ENCODE data around the gene IL36G. TPM values are rescaled to one million over a fixed set of nuclear protein-coding genes. Genes with fewer than 3 reads are reported as not detected.
A peak's percentile ranks its signal among the peaks of the same experiment; 100 is the strongest.

The IL36G gene
- polyA plus RNA-seq, 1 donor (not counting 4 experiments of a cell fraction or from before 2014, with no cell fraction given) = 20.2 TPM

DNA sequence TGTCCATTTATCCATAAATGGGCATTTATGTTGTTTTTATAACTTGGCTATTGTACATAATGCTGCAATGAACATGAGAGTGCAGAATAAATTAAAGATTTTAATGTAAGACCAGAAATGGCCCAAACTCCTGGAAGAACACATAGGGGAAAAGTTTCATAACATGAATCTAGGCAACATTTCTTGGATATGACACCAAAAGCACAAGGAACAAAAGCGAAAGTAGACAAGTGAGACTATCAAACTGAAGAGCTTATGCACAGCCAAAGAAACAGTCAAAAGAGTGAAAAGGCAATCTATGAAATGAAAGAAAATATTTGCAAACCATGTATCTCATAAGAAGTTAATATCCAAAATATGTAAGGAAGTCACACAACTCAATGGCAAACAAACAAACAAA is 33.3 kb downstream of the IL36G start:
- H3K9me1 ChIP-seq (ENCODE audit: control insufficient read depth, extremely low read depth, insufficient read depth, low read length) = no peaks in the 10 kb centered on the region
- H3K4me1 ChIP-seq (ENCODE audit: control insufficient read depth, extremely low read depth, insufficient read depth, low read length) = peaks cover 7% of the 10 kb centered on the region
- TF ChIP-seq, protein P1, sequence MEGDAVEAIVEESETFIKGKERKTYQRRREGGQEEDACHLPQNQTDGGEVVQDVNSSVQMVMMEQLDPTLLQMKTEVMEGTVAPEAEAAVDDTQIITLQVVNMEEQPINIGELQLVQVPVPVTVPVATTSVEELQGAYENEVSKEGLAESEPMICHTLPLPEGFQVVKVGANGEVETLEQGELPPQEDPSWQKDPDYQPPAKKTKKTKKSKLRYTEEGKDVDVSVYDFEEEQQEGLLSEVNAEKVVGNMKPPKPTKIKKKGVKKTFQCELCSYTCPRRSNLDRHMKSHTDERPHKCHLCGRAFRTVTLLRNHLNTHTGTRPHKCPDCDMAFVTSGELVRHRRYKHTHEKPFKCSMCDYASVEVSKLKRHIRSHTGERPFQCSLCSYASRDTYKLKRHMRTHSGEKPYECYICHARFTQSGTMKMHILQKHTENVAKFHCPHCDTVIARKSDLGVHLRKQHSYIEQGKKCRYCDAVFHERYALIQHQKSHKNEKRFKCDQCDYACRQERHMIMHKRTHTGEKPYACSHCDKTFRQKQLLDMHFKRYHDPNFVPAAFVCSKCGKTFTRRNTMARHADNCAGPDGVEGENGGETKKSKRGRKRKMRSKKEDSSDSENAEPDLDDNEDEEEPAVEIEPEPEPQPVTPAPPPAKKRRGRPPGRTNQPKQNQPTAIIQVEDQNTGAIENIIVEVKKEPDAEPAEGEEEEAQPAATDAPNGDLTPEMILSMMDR (optimal IDR thresholded peaks at IDR 0.05 in 1 of 3, IDR thresholded peaks at IDR 0.05 in 1 of 3, conservative IDR thresholded peaks at IDR 0.05 in 1 of 3; ENCODE audit: extremely low read depth in 1 of 3, insufficient read depth in 2 of 3, low read length in 3 of 3) = no peak
- no peak for TF ChIP-seq EZH2 (IDR thresholded peaks at IDR 0.05; ENCODE audit: low read length)
- H3K4me2 ChIP-seq (ENCODE audit: control insufficient read depth, extremely low read depth, insufficient read depth, low read depth, low read length) = no peak overlapping the region
- H3K4me3 ChIP-seq (ENCODE audit: control insufficient read depth in 2 of 3, extremely low read depth in 1 of 3, insufficient read depth in 2 of 3, low read depth in 1 of 3, low read length in 3 of 3) = no peak overlapping the region
- no peaks in the 10 kb centered on the region for H3K79me2 ChIP-seq (ENCODE audit: control insufficient read depth, insufficient read depth, low read length)
- no peaks in the 10 kb centered on the region for H3K27me3 ChIP-seq (ENCODE audit: control insufficient read depth, extremely low read depth, insufficient read depth, low read length)
- dilution Hi-C loops (cut with MboI; ENCODE audit: extremely low pct_ligation_motif_present, low sequenced_read_pairs) = no loop called here
- H3K9ac ChIP-seq (ENCODE audit: control insufficient read depth, extremely low read depth, insufficient read depth, low read length) = no peak overlapping the region
- FAIRE-seq (no peak), DNase-seq (ENCODE audit: low read depth, low spot score) (no peak)
- H2AFZ ChIP-seq (ENCODE audit: control insufficient read depth, low read length) = no peak overlapping the region
- H3K27ac ChIP-seq (ENCODE audit: control insufficient read depth, insufficient read depth, low read length) = no peak overlapping the region
- H4K20me1 ChIP-seq (ENCODE audit: control insufficient read depth, extremely low read depth, insufficient read depth, low read length) = no peaks in the 10 kb centered on the region
- no peaks in the 10 kb centered on the region for H3K36me3 ChIP-seq (ENCODE audit: control insufficient read depth in 2 of 2, extremely low read depth in 1 of 2, insufficient read depth in 2 of 2, low read length in 2 of 2)
- no peaks in the 10 kb centered on the region for H3K9me3 ChIP-seq (ENCODE audit: control insufficient read depth, low read depth, low read length)

DNA sequence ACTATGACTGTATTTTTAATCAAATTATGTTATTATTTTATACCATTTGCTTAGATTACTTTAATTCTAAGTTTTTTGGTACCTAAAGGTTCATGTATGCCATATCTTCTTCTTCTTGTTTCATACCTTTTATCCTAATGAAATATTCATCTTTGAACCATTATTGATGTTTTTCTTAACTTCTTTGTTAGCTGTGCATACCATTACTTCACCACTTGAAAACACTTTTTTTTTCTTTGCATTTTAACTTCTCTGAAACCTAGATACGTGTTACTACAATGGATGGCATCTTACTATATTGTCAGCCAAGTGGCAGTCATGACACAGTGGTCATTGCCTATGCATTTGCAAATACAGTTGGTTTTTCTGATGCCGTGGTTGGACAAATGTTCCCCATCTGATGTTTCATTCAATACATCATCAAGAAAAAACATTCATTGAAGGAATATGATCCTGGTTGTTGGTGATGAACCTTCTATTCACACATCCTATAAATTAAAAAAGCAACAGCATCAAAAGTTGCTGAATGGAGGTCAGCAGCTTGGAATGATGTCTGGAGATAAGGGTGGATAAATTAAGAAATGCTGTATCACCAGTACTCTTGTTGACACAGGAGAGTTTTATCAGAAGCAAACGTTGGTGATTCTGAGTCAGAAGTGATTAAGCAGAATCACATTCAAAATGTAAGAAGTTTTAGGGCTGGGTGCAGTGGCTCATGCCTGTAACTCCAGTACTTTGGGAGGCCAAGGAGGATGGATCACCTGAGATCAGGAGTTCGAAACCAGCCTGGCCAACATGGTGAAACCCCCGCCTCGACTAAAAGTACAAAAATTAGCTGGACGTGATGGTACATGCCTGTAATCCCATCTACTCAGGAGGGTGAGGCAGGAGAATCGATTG is 34.9 kb downstream of the IL36G start:
- Histone ChIP-seq H3K27me3 (ENCODE audit: control insufficient read depth, extremely low read depth, insufficient read depth, low read length) (no peaks in the 10 kb centered on the region), H3K4me3 (ENCODE audit: control insufficient read depth in 2 of 3, extremely low read depth in 1 of 3, insufficient read depth in 2 of 3, low read depth in 1 of 3, low read length in 3 of 3) (no peak overlapping the region), H3K27ac (ENCODE audit: control insufficient read depth, insufficient read depth, low read length) (no peak overlapping the region), H3K36me3 (ENCODE audit: control insufficient read depth in 2 of 2, extremely low read depth in 1 of 2, insufficient read depth in 2 of 2, low read length in 2 of 2) (no peaks in the 10 kb centered on the region), H3K4me1 (ENCODE audit: control insufficient read depth, extremely low read depth, insufficient read depth, low read length) (peaks cover 7% of the 10 kb centered on the region), H4K20me1 (ENCODE audit: control insufficient read depth, extremely low read depth, insufficient read depth, low read length) (no peaks in the 10 kb centered on the region), H3K9ac (ENCODE audit: control insufficient read depth, extremely low read depth, insufficient read depth, low read length) (no peak overlapping the region), H3K9me1 (ENCODE audit: control insufficient read depth, extremely low read depth, insufficient read depth, low read length) (no peaks in the 10 kb centered on the region), H3K79me2 (ENCODE audit: control insufficient read depth, insufficient read depth, low read length) (no peaks in the 10 kb centered on the region), H3K4me2 (ENCODE audit: control insufficient read depth, extremely low read depth, insufficient read depth, low read depth, low read length) (no peak overlapping the region), H3K9me3 (ENCODE audit: control insufficient read depth, low read depth, low read length) (no peaks in the 10 kb centered on the region), H2AFZ (ENCODE audit: control insufficient read depth, low read length) (no peak overlapping the region)
- TF ChIP-seq, protein P1 (optimal IDR thresholded peaks at IDR 0.05 in 1 of 3, IDR thresholded peaks at IDR 0.05 in 1 of 3, conservative IDR thresholded peaks at IDR 0.05 in 1 of 3; ENCODE audit: extremely low read depth in 1 of 3, insufficient read depth in 2 of 3, low read length in 3 of 3) = no peak
- TF ChIP-seq EZH2 (IDR thresholded peaks at IDR 0.05; ENCODE audit: low read length) = no peak
- dilution Hi-C loops (cut with MboI; ENCODE audit: extremely low pct_ligation_motif_present, low sequenced_read_pairs) = no loop called here
- DNase-seq (ENCODE audit: low read depth, low spot score) (peak; percentile 44), FAIRE-seq (peak; percentile 70)
